22Rv1 (cell line): ENCODE data around the gene C6orf89.

Experiments
- H3K27ac ChIP-seq: fragments of 450-650 bp; 2 replicates; pipeline ENCODE4 v1.5.1; 2017
- CTCF ChIP-seq: fragments of 450-650 bp; IDR thresholded peaks from 2 replicates; pipeline ENCODE4 v1.5.1; 2017; ENCODE audit warnings: mild to moderate bottlenecking
- ZFX ChIP-seq: fragments of 450-650 bp; IDR thresholded peaks from 2 replicates; pipeline ENCODE4 v1.6.1; 2017; ENCODE audit warnings: antibody characterized with exemption, borderline replicate concordance

The C6orf89 gene

DNA sequence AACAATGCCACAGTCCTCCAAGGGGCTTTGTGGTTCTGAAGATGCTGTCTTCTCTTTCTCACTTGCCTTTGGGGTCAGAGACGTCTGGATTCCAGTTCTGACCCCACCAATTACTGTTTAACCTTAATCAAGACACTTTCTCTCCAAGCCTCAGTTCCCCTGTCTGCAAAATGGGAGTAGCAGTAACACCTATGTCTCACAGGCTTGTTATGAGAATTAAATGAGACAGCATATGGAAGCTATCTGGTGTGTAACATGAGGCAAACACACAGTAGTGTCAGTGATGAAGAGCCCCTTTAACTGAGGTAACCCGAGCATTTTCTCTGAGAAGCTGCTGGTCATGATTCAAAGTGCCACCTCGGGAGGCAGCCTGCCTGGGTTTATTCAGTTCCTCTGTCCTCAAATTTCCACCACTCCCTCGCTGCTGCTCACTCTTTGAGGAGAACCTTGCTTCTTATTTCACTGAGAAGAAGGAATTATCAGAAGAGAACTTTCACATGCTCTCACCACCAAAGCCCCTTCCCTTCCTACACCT, 22.8 kb upstream of the C6orf89 start:
- TF ChIP-seq ZFX = no peak
- no peak for TF ChIP-seq CTCF
- no peak overlapping the region for H3K27ac ChIP-seq

DNA sequence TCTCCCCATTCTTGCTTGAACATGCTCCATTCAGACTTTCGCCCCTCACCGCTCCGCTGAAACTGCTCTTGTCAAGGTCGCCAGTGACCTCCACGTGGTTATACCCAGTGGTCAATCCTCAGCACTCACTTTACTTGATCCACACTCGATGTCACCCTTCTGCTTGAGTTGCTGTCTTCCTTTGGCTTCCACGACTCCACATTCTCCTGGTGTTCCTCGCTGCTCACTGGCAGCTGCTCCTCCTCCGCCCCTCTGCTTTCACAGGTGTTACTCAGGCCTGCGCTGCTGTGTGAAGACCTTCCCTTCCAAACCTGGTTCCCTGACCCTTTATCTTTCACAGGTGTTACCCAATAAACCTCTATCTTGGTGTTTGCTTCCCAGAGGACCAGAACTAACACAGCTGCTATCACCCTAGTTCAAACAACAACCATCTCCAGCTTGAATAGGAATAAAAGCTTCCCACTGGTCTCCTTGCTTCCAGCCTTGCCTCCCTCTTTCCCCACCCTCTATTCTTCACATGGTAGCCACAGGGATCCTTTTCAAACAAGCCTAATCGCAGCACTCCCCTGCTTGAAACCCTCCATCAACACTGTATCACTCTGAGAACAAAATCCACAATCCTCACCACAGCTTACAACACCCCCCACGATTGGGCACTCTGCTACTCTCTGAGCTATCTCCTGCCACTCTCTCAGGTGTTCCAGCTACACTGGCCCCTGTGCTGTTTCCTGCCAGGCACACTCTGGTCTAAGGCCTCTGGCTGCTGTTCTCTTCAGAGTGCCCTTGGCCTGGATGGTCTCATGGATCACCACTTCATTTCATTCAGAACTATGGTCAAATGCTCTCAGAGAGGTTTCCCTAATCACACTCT, 21.8 kb upstream of the C6orf89 start:
- TF ChIP-seq ZFX (no peak), CTCF (no peak)
- no peak overlapping the region for H3K27ac ChIP-seq

DNA sequence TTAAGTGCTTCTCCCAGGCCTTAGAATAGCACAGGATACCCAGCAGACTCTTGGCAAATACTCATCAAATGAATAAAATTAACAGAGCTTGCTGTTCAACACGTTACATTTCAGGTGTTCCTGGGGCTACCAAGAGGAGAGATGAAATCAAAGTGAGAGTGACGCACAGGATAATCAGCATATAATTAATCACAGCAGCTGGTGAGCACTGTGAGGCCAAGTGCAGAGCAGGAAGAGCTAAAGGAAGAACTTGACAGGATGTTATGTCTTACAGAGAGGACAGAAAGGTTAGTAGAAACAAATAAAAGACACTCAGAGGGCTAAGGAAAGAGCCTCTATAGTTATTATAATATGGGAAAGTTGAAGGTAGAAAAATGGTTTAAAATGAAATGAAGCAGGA, 19.9 kb upstream of the C6orf89 start:
- no peak overlapping the region for H3K27ac ChIP-seq
- no peak for TF ChIP-seq ZFX
- no peak for TF ChIP-seq CTCF

DNA sequence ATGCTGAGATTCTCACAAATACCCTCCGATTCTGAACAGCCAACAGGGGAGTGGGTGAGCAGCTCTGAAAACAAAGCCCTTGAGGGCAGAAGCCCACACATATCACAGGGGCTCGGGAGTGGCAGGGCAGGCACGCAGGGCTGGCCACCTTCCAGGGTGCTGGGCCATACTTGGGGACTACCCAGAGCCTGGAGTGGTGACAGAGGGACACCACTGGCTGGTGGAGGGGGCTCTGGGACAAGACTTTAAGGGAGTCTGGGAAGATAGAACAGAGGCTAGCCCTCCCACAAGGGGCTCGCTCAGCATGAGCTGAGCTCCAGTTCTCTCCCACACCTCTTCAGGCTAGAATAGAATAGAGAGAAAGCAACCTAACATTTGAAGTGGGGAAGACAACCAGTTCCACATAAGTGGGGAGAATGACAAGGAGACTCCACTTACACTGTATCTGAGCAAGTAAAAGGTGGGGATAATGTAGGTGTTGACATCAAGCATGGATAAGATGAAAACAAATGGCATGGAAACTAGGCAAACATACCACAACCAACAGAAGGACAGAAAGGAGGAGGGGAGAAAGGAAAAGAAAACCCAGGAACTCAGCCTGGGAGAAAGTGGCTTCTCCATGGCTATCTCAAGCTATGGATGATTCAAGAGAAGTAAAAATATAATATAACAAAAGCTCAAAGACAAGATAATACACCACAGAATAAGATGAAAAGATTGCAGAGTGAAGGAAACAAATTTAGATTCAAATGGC, 18.1 kb upstream of the C6orf89 start:
- TF ChIP-seq CTCF (no peak), ZFX (no peak)
- no peak overlapping the region for H3K27ac ChIP-seq

DNA sequence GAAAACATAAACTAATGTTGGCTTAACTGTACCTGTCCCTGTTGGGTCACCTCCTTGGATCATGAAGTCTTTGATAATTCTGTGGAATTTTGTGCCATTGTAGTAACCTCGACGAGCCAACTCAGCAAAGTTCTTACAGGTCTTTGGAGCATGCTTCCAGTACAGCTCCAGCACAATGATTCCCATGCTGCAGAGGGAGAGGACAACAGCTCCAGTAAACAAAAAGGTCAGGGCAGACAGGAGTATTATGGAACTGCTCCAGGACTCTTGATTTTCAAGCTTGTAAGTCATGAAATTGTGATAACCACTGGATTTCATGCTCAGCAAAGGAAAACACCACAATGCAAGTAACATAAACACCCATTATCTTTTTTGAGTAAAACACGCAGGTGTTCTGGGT, 14.1 kb upstream of the C6orf89 start:
- H3K27ac ChIP-seq = no peak overlapping the region
- TF ChIP-seq CTCF = no peak
- TF ChIP-seq ZFX = no peak

DNA sequence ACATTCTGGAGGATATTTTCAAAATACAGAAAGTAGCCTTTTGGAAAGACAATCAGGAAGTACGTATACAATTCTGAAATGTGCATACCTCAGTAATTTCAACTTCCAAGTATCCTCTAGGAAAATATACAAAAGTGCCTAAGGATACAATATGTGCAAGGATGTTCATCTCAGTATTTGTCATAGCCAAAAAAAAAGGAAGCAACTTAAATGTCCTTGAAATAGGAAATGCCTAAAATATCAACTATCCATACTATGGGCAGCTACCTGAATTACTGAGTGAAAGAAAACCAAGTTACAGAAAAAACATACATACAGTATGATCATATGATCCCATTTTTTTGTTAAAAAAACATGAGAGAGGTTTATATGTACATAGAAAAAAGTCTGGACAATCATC, 12.6 kb upstream of the C6orf89 start:
- no peak for TF ChIP-seq CTCF
- no peak overlapping the region for H3K27ac ChIP-seq
